Activated CD8-positive, alpha-beta T cell treated with anti-CD3 and anti-CD28 coated beads, Interleukin-2, amount 10 ng/mL, durations not matched to agents 7 days and 5 days (primary cell): ENCODE data around the gene NNAT. TPM values are rescaled to one million over a fixed set of nuclear protein-coding genes. Genes with fewer than 3 reads are reported as not detected.
"Not testable (repeated sequence)": the region's sequence is repeated elsewhere in the genome, so short reads cannot be mapped to it uniquely, and the experiment has no call there.

ENCODE experiments used
- ATAC-seq: fragments of 150-1000 bp; cut with Tn5 transposase; one replicate; pipeline ENCODE4 v1.10.0; 2021; ENCODE audit warnings: moderate library complexity
- CTCF ChIA-PET: fragments of 350-600 bp; sonication (Branson Sonifier 250); formaldehyde crosslinking; loops from one replicate; lab custom pipeline; 2021; ENCODE audit warnings: antibody characterized with exemption; lab: Charles Lee
- POLR2A ChIA-PET: fragments of 350-600 bp; sonication (Branson Sonifier 250); formaldehyde crosslinking; loops from one replicate; lab custom pipeline; 2021; ENCODE audit warnings: antibody characterized with exemption; lab: Charles Lee
- DNase-seq: peaks from one replicate; pipeline ENCODE4 v3.0.0-alpha.2; 2020
- H3K27ac Mint-ChIP-seq: one replicate; pipeline ENCODE4 v1.8.0; 2021; ENCODE audit warnings: mild to moderate bottlenecking, mixed read lengths
- H3K27me3 Mint-ChIP-seq: one replicate; pipeline ENCODE4 v1.8.0; 2021; ENCODE audit warnings: low read depth, mixed read lengths
- H3K36me3 Mint-ChIP-seq: one replicate; pipeline ENCODE4 v1.8.0; 2021; ENCODE audit warnings: low read depth, mixed read lengths
- H3K4me1 Mint-ChIP-seq: one replicate; pipeline ENCODE4 v1.8.0; 2021; ENCODE audit warnings: low read depth, mixed read lengths
- H3K4me3 Mint-ChIP-seq: one replicate; pipeline ENCODE4 v1.8.0; 2021; ENCODE audit warnings: mild to moderate bottlenecking, mixed read lengths
- H3K9me3 Mint-ChIP-seq: one replicate; pipeline ENCODE4 v1.8.0; 2022; ENCODE audit warnings: mixed read lengths; ENCODE audit not compliant: insufficient read depth
- total RNA-seq, 2 experiments: library from RNA; stranded (reverse); gene quantifications; one replicate each; pipeline ENCODE4 v1.2.3, GENCODE V29; 2021

NNAT gene
- total RNA-seq, 2 experiments from 2014 or later: 0.32 TPM; not detected in 1

DNA sequence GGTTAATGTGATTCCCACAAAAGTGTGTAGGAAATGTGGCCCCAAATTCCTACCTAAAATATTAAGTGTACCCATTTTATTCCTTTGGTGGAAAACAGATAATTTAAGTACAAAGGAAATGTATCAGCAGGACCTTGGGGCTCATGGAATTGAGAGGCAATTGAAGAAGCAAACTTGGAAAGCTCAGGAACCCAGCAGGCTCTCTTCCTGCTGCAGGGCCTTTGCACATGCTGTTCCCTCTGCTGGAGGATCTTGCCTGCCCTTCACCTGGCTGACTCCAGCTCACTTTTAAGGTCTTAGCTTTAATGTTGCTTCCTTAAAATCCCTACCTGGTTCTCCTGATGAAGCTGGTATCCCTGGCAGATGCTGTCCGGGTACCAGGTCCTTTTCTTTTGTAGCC is 16.5 kb downstream of the NNAT start:
- DNase-seq (no peak), ATAC-seq (no peak)
- ChIA-PET CTCF (interaction anchor here (0.8 to 1.8 kb wide), 4 partner anchors 10 to 346 kb away, joined by 3 to 6 read pairs (median 3); partner anchors contain the start of gene BLCAP), POLR2A (no interaction called here)
- no peaks in the 10 kb centered on the region for H3K9me3 Mint-ChIP-seq
- H3K27ac Mint-ChIP-seq: no peak overlapping the region
- no peak overlapping the region for H3K4me3 Mint-ChIP-seq
- H3K4me1 Mint-ChIP-seq: peaks cover 15% of the 10 kb centered on the region
- no peaks in the 10 kb centered on the region for H3K36me3 Mint-ChIP-seq
- H3K27me3 Mint-ChIP-seq: peaks cover 11% of the 10 kb centered on the region

DNA sequence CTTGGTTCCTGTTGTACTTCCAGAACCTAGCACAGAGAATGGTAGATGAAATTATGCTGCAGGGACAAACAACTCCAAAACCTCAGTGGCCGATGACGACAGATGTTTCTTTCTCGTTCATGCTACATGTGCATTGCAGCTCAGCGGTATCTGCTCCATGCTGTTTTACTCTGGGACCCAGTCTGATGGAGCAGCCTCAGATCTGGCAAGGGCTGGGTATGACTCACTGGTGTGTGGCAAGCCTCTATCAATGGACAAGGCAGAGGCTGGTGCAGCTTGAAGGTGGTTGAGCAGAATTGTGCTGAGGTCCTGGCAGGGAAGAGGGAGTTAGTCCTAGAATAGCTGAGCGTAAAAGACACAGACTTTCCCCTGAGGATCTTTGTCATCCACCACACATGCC is 17.0 kb downstream of the NNAT start:
- ChIA-PET CTCF (interaction anchor here (0.8 to 1.8 kb wide), 4 partner anchors 11 to 346 kb away, joined by 3 to 6 read pairs (median 3); partner anchors contain the start of gene BLCAP), POLR2A (interaction anchor here (1.2 kb wide), 1 partner anchor 343 kb away, joined by 4 read pairs; no protein-coding TSS in a partner anchor)
- no peak overlapping the region for H3K4me3 Mint-ChIP-seq
- ATAC-seq: no peak
- no peak for DNase-seq
- H3K9me3 Mint-ChIP-seq: no peaks in the 10 kb centered on the region
- H3K4me1 Mint-ChIP-seq: peaks cover 15% of the 10 kb centered on the region
- H3K27me3 Mint-ChIP-seq: peaks cover 11% of the 10 kb centered on the region
- H3K36me3 Mint-ChIP-seq: no peaks in the 10 kb centered on the region
- no peak overlapping the region for H3K27ac Mint-ChIP-seq

DNA sequence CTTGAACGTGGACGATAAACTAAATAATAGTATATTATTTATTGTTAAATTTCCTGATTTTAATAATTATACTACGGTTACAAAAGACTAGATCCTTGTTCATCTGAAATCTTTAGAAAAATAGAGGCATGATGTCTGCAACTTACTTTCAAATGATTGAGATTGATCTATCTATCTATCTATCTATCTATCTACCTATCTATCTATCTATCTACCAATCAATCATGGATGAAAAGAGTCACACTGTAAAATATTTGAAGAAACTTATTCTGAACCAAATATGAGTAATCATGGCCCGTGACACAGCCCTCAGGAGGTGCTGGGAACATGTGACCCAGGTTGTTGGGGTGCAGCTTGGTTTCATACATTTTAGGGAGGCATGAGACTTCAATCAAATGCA is 18.4 kb downstream of the NNAT start:
- no peaks in the 10 kb centered on the region for H3K9me3 Mint-ChIP-seq
- no peaks in the 10 kb centered on the region for H3K36me3 Mint-ChIP-seq
- ATAC-seq: no peak
- no peak overlapping the region for H3K27ac Mint-ChIP-seq
- peaks cover 13% of the 10 kb centered on the region for H3K4me1 Mint-ChIP-seq
- ChIA-PET CTCF (no interaction called here), POLR2A (no interaction called here)
- H3K4me3 Mint-ChIP-seq: no peak overlapping the region
- DNase-seq: no peak
- peaks cover 11% of the 10 kb centered on the region for H3K27me3 Mint-ChIP-seq

DNA sequence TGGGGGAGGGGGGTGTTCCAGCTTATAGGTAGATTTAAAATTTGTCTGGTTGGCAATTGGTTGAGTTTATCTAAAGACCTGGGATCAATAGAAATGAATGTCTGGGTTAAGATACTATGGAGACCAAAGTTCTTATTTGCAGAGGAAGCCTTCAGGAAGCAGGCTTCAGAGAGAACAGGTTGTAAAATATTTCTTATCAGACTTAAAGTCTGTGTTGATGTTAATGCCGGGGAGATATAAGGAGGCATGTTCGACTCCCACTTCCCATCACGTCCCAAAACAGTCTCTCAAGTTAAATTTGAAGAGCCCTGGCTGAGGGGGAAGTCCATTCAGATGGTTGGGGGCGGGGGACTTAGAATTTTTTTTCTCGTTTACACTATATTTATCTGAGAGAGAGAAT is 19.0 kb downstream of the NNAT start:
- Mint-ChIP-seq H3K4me1 (peaks cover 7% of the 10 kb centered on the region), H3K27me3 (peaks cover 11% of the 10 kb centered on the region), H3K9me3 (no peaks in the 10 kb centered on the region), H3K36me3 (no peaks in the 10 kb centered on the region), H3K4me3 (no peak overlapping the region), H3K27ac (no peak overlapping the region)
- DNase-seq (no peak), ATAC-seq (no peak)
- ChIA-PET CTCF (no interaction called here), POLR2A (no interaction called here)

DNA sequence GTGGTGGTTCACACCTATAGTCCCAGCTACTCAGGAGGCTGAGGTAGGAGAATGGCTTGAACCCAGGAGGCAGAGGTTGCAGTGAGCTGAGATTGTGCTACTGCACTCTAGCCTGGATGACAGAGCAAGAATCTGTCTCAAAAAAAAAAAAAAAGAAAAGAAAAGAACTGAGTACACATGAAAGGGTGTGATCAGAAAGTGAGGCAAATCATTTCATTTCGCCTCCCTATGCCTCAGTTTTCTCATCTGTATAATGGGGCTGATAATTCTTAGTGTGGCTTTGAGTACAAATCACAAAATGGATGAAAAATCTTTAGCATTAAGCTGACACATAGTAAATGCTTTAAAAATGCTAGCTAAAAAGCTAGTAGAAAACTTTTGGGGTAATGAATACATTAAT is 19.8 kb downstream of the NNAT start:
- H3K27me3 Mint-ChIP-seq: peaks cover 13% of the 10 kb centered on the region
- H3K27ac Mint-ChIP-seq, H3K36me3 Mint-ChIP-seq, POLR2A ChIA-PET, H3K4me1 Mint-ChIP-seq, H3K9me3 Mint-ChIP-seq, DNase-seq, H3K4me3 Mint-ChIP-seq, ATAC-seq: not testable (repeated sequence)
- CTCF ChIA-PET: interaction anchor here (1.2 kb wide), 1 partner anchor 345 kb away, joined by 5 read pairs; no protein-coding TSS in a partner anchor

DNA sequence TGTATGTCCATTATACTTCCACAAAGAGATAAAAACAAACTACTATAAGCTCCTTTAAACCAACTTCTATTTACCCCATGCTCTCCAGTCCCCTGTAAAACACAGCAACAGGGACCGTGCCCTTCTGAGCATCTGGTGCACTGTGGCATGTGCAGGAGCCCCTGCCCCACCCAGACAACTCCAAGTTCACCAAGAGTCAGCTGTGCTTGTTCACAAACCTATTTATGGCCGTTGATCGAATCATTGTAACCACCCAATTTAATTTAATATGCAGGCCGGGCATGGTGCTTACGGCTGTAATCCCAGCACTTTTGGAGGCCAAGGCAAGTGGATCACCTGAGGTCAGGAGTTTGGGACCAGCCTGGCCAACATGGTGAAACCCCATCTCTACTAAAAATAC is 20.3 kb downstream of the NNAT start:
- H3K4me3 Mint-ChIP-seq: no peak overlapping the region
- no peaks in the 10 kb centered on the region for H3K4me1 Mint-ChIP-seq
- no peak for DNase-seq
- peaks cover 13% of the 10 kb centered on the region for H3K27me3 Mint-ChIP-seq
- ChIA-PET CTCF (interaction anchor here (1.2 kb wide), 1 partner anchor 346 kb away, joined by 5 read pairs; no protein-coding TSS in a partner anchor), POLR2A (no interaction called here)
- ATAC-seq: no peak
- H3K36me3 Mint-ChIP-seq: no peaks in the 10 kb centered on the region
- H3K9me3 Mint-ChIP-seq: no peaks in the 10 kb centered on the region
- no peak overlapping the region for H3K27ac Mint-ChIP-seq

DNA sequence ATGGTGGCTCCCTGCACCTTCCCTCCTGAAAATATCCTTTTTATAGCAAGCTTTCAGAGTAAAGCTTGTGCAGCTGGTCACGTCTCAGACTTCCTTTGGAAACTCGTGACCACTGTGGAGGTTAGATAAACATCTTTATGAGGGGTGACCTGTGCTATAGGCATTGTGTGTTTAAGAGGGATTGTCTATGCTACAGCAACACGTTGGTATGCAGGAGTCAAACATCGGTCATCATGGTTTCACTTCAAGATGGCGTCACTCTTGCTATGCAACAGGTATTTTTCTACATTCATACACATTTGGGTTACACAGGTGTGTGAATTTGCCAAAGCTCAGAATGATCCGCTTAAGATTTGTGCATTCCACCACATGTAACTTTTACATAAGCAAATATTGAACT is 21.2 kb downstream of the NNAT start:
- H3K9me3 Mint-ChIP-seq: no peaks in the 10 kb centered on the region
- POLR2A ChIA-PET: interaction anchor here (0.7 kb wide), 1 partner anchor 37 kb away, joined by 3 read pairs; no protein-coding TSS in a partner anchor
- no peaks in the 10 kb centered on the region for H3K36me3 Mint-ChIP-seq
- ATAC-seq (no peak), DNase-seq (no peak)
- CTCF ChIA-PET: no interaction called here
- H3K27ac Mint-ChIP-seq: no peak overlapping the region
- no peak overlapping the region for H3K4me3 Mint-ChIP-seq
- no peaks in the 10 kb centered on the region for H3K4me1 Mint-ChIP-seq
- H3K27me3 Mint-ChIP-seq: peaks cover 13% of the 10 kb centered on the region

DNA sequence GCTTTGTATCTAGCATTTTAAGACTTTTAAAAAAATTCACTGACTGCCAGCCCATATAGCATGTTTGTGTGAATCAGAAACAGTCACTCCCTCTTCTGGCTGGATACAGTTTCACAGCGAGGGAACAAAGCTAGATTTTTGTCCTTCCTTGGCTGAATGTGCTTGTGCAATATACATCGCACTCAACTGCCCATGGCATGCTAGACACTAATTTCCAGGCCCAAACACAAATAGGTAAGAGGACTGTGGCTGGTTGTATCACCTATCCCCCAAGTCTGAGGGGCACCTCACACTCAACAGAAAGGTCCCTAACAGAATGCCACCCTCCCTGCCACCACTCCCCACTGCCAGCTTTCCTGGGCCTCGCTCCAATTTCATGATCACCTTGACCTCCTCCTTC is 22.8 kb downstream of the NNAT start:
- Mint-ChIP-seq H3K4me3 (no peak overlapping the region), H3K27me3 (peaks cover 6% of the 10 kb centered on the region), H3K27ac (no peak overlapping the region), H3K36me3 (no peaks in the 10 kb centered on the region), H3K4me1 (no peaks in the 10 kb centered on the region), H3K9me3 (no peaks in the 10 kb centered on the region)
- DNase-seq (no peak), ATAC-seq (no peak)
- POLR2A ChIA-PET: no interaction called here
- CTCF ChIA-PET: interaction anchor here (1.0 kb wide), 1 partner anchor 352 kb away, joined by 3 read pairs; no protein-coding TSS in a partner anchor

DNA sequence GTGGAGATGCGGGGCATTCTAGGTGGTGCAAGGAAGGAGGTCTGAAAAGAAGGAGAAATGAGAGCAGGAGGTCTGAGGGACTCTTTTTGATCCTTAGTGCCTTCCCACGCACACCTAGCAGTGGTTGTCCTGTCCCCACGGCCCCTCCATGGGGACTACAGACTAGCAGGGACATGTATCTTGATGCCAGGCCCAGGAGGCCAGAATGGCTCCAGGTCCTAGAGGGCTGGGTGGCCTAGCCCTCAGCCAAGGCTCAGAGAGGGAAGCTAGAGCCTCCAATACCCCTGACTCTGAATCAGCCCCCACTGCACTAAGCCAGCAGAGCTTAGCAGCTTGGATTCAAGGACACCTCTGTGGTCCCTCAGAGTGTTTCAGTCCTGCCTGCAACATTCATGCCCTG is 23.3 kb downstream of the NNAT start:
- ChIA-PET POLR2A (no interaction called here), CTCF (interaction anchor here (1.0 kb wide), 2 partner anchors 10 to 352 kb away, joined by 3 read pairs; no protein-coding TSS in a partner anchor)
- DNase-seq: no peak

DNA sequence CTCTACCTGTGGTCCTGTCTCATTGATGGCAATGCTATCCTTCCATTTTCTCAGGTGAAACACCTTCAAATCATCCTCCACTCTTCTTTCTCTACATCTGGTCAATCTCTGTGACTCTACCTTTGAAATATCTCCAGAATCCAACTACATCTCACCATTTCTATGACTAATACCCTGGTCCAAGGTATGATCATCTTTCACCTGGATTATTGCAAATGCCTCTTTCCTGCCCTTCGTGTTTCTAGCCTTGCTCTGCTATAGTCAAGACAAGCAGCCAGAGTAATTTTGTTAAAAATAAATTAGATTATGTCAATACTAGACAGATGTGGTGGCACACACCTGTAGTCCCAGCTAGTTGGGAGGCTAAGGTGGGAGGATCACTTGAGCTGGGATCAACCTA is 24.5 kb downstream of the NNAT start:
- no peak for DNase-seq
- no peak overlapping the region for H3K4me3 Mint-ChIP-seq
- ChIA-PET POLR2A (no interaction called here), CTCF (interaction anchor here (1.0 to 1.1 kb wide), 2 partner anchors 11 to 12 kb away, joined by 3 read pairs; no protein-coding TSS in a partner anchor)
- no peaks in the 10 kb centered on the region for H3K9me3 Mint-ChIP-seq
- ATAC-seq: no peak
- H3K36me3 Mint-ChIP-seq: no peaks in the 10 kb centered on the region
- no peak overlapping the region for H3K27ac Mint-ChIP-seq
- H3K4me1 Mint-ChIP-seq: no peaks in the 10 kb centered on the region
- peaks cover 3% of the 10 kb centered on the region for H3K27me3 Mint-ChIP-seq

More for the DNA sequence above, 23.3 kb downstream of the NNAT start:
- Mint-ChIP-seq H3K9me3 (no peaks in the 10 kb centered on the region), H3K36me3 (no peaks in the 10 kb centered on the region), H3K4me1 (no peaks in the 10 kb centered on the region), H3K27me3 (peaks cover 3% of the 10 kb centered on the region), H3K27ac (no peak overlapping the region), H3K4me3 (no peak overlapping the region)
- no peak for ATAC-seq

DNA sequence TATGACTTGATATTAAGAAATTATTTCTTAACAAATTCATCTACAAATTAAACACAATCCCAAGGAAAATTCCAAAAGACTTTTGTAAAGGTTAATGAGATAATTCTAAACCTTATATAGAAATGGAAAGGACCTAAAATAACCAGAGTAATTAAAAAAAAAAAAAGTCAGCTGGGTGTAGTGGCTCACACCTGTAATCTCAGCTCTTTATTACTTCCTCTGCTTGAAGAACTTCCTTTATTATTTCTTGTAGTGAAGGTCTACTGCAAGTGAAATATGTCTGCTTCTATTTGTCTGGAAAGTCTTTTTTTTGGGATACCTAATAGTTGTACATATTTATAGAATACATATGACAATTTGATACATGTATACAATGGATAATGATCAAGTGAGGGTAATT is 26.9 kb downstream of the NNAT start:
- H3K4me3 Mint-ChIP-seq: no peak overlapping the region

DNA sequence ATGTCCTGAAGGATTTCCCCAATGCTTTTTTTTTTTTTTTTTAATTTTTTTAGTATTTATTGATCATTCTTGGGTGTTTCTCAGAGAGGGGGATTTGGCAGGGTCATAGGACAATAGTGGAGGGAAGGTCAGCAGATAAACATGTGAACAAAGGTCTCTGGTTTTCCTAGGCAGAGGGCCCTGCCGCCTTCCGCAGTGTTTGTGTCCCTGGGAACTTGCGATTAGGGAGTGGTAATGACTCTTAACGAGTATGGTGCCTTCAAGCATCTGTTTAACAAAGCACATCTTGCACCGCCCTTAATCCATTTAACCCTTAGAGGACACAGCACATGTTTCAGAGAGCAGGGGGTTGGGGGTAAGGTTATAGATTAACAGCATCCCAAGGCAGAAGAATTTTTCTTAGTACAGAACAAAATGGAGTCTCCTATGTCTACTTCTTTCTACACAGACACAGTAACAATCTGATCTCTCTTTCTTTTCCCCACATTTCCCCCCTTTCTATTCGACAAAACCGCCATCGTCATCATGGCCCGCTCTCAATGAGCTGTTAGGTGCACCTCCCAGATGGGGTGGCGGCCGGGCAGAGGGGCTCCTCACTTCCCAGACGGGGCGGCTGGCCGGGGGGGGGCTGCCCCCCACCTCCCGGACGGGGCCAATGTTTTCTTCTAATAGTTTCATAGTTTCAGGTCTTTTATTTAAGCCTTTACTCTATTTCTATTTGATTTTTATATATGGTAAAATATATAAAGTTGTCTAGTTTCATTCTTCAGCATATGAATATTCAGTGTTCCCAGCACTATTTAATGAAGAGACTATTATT is 29.3 kb downstream of the NNAT start:
- DNase-seq, H3K36me3 Mint-ChIP-seq, H3K4me1 Mint-ChIP-seq, CTCF ChIA-PET, H3K27ac Mint-ChIP-seq, H3K9me3 Mint-ChIP-seq, ATAC-seq, POLR2A ChIA-PET, H3K4me3 Mint-ChIP-seq: not testable (repeated sequence)
- H3K27me3 Mint-ChIP-seq: peaks cover 16% of the 10 kb centered on the region

More for the DNA sequence above, 26.9 kb downstream of the NNAT start:
- DNase-seq (no peak), ATAC-seq (no peak)
- Mint-ChIP-seq H3K27ac (no peak overlapping the region), H3K36me3 (no peaks in the 10 kb centered on the region), H3K27me3 (peaks cover 8% of the 10 kb centered on the region), H3K4me1 (no peaks in the 10 kb centered on the region), H3K9me3 (no peaks in the 10 kb centered on the region)
- ChIA-PET CTCF (interaction anchor here (1.0 kb wide), 1 partner anchor 15 kb away, joined by 3 read pairs; no protein-coding TSS in a partner anchor), POLR2A (no interaction called here)
